SU-DHL-6 (cell line): ENCODE results near the gene POLR2E.

Experiments
- H2AFZ ChIP-seq: fragments of 200-600 bp; sonication (generic); 2 replicates; pipeline ENCODE4 v1.6.1; 2014; ENCODE audit warnings: low read depth, mild to moderate bottlenecking, moderate library complexity, mixed read lengths, antibody characterized with exemption, low read length; ENCODE audit not compliant: severe bottlenecking
- H3F3A ChIP-seq: fragments of 200-600 bp; shearing (Covaris generic); 2 replicates; pipeline ENCODE4 v1.6.0; 2016; ENCODE audit warnings: antibody characterized with exemption, mild to moderate bottlenecking; ENCODE audit not compliant: insufficient read depth
- H3K27ac ChIP-seq: fragments of 200-600 bp; sonication (generic); 2 replicates; pipeline ENCODE4 v1.5.1; 2016; ENCODE audit warnings: low read depth, mild to moderate bottlenecking, low read length, moderate library complexity, mixed read lengths
- H3K27me3 ChIP-seq: fragments of 200-600 bp; sonication (generic), shearing (Covaris generic); 2 replicates; pipeline ENCODE4 v1.6.0; 2014; ENCODE audit warnings: mild to moderate bottlenecking, low read length
- H3K36me3 ChIP-seq: fragments of 200-600 bp; sonication (generic); 2 replicates; pipeline ENCODE4 v1.6.1; 2014; ENCODE audit warnings: mild to moderate bottlenecking, low read length, mixed read lengths
- H3K4me2 ChIP-seq: fragments of 300-600, 200-600 bp; shearing (Covaris generic), sonication (generic); 2 replicates; pipeline ENCODE4 v1.6.0; 2014; ENCODE audit warnings: low read length, low read depth, mild to moderate bottlenecking; ENCODE audit not compliant: poor library complexity, severe bottlenecking
- H3K4me3 ChIP-seq: fragments of 200-600 bp; sonication (generic); 2 replicates; pipeline ENCODE4 v1.5.1; 2014; ENCODE audit warnings: antibody characterized with exemption, low read length, mild to moderate bottlenecking, mixed read lengths; ENCODE audit not compliant: insufficient read depth, poor library complexity, severe bottlenecking
- H3K79me2 ChIP-seq: fragments of 200-600 bp; sonication (generic); 2 replicates; pipeline ENCODE4 v1.6.1; 2014; ENCODE audit warnings: mild to moderate bottlenecking, low read length, moderate library complexity; ENCODE audit not compliant: insufficient read depth
- H3K9ac ChIP-seq: fragments of 200-600 bp; sonication (generic); 2 replicates; pipeline ENCODE4 v1.7.0; 2014; ENCODE audit warnings: mild to moderate bottlenecking, low read length
- H3K9me2 ChIP-seq: fragments of 200-600 bp; sonication (generic); replicated peaks from 2 replicates; pipeline ENCODE4 v1.6.1; 2014; ENCODE audit warnings: low read length; ENCODE audit not compliant: insufficient read depth
- H3K9me3 ChIP-seq: fragments of 200-600 bp; sonication (generic); 2 replicates; pipeline ENCODE4 v1.6.1; 2014; ENCODE audit warnings: low read length, mixed read lengths; ENCODE audit not compliant: insufficient read depth
- H4K20me1 ChIP-seq: fragments of 200-600 bp; sonication (generic); 2 replicates; pipeline ENCODE4 v1.6.1; 2014; ENCODE audit warnings: low read depth, mild to moderate bottlenecking, antibody characterized with exemption, low read length, moderate library complexity, mixed read lengths
- CTCF ChIP-seq: fragments of 200-600 bp; sonication (generic); IDR thresholded peaks from one replicate; pipeline ENCODE4 v1.5.1; 2017; ENCODE audit warnings: antibody characterized with exemption, mild to moderate bottlenecking, low read length, moderate library complexity; ENCODE audit not compliant: insufficient read depth, poor library complexity, severe bottlenecking
- EZH2phosphoT487 ChIP-seq: fragments of 200-600 bp; sonication (generic), shearing (Covaris generic); conservative IDR thresholded peaks from 2 replicates; pipeline ENCODE4 v1.6.1; 2018; ENCODE audit warnings: mild to moderate bottlenecking, antibody characterized with exemption, low read length, moderate library complexity, mixed read lengths

POLR2E gene

GRCh38 chr19:1049106-1049505, 46.1 kb downstream of the POLR2E start:
- Histone ChIP-seq H3F3A (no peaks in the 10 kb centered on the region), H3K9me2 (no peaks in the 10 kb centered on the region), H3K36me3 (peaks cover 4% of the 10 kb centered on the region; the same call in 1 of the 2 replicates), H4K20me1 (no peaks in the 10 kb centered on the region), H3K4me2 (no peak overlapping the region), H3K27ac (no peak overlapping the region), H3K79me2 (no peaks in the 10 kb centered on the region), H3K27me3 (no peaks in the 10 kb centered on the region), H3K4me3 (no peak overlapping the region), H3K9me3 (no peaks in the 10 kb centered on the region), H2AFZ (no peak overlapping the region), H3K9ac (no peak overlapping the region)
- TF ChIP-seq CTCF = no peak
- TF ChIP-seq EZH2phosphoT487 = no peak

DNA sequence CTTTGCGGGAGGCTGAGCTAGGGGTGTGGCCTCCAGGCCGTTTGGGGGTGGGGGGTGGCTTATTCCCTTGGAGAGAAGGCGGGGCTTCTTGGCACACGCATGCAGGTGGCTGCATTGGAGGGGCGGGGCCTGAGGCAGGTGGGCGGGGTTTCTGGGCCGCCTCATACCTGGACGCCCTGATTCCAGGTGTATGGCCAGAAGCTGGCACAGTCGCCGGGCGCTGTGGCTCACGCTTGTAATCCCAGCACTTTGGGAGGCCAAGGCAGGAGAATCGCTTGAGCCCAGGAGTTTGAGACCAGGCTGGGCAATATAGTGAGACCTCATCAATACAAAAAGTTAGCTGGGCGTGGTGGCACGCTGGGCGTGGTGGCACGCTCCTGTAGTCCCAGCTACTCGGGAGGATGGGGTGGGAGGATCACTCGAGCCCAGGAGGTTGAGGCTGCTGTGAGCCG, 47.5 kb downstream of the POLR2E start:
- no peaks in the 10 kb centered on the region for H3K27me3 ChIP-seq
- H4K20me1 ChIP-seq = no peaks in the 10 kb centered on the region
- no peak overlapping the region for H3K9ac ChIP-seq
- no peaks in the 10 kb centered on the region for H3K79me2 ChIP-seq
- no peak overlapping the region for H3K4me2 ChIP-seq
- H3K9me3 ChIP-seq = no peaks in the 10 kb centered on the region
- no peaks in the 10 kb centered on the region for H3F3A ChIP-seq
- no peak for TF ChIP-seq EZH2phosphoT487
- TF ChIP-seq CTCF = no peak
- no peak overlapping the region for H2AFZ ChIP-seq
- H3K27ac ChIP-seq = no peak overlapping the region
- no peak overlapping the region for H3K4me3 ChIP-seq
- peaks cover 4% of the 10 kb centered on the region; the same call in 1 of the 2 replicates for H3K36me3 ChIP-seq
- no peaks in the 10 kb centered on the region for H3K9me2 ChIP-seq

GRCh38 chr19:1046836-1047695, 48.1 kb downstream of the POLR2E start:
- Histone ChIP-seq H2AFZ (no peak overlapping the region), H3K9me2 (no peaks in the 10 kb centered on the region), H3K36me3 (peaks cover 4% of the 10 kb centered on the region; the same call in 1 of the 2 replicates), H3K4me3 (no peak overlapping the region), H3K9ac (no peak overlapping the region), H3K9me3 (no peaks in the 10 kb centered on the region), H3K27me3 (no peaks in the 10 kb centered on the region), H3K79me2 (no peaks in the 10 kb centered on the region), H4K20me1 (no peaks in the 10 kb centered on the region), H3K4me2 (no peak overlapping the region), H3K27ac (no peak overlapping the region), H3F3A (no peaks in the 10 kb centered on the region)
- TF ChIP-seq EZH2phosphoT487 (no peak), CTCF (no peak)
